HEK293 (cell line): ENCODE results near the gene PTRHD1.

Experiments
- CTCF ChIA-PET: fragments of 350-600 bp; formaldehyde crosslinking; extraction: SDS; loops from one replicate; lab custom pipeline; 2021; ENCODE audit warnings: antibody characterized with exemption; lab: Yijun Ruan, JAX
- POLR2A ChIA-PET: fragments of 300-600 bp; formaldehyde crosslinking; extraction: SDS; loops from one replicate; lab custom pipeline; 2020; ENCODE audit warnings: antibody characterized with exemption, inconsistent platforms; lab: Yijun Ruan, JAX
- H3K27ac ChIP-seq: fragments of 200-500 bp; sonication (Bioruptor generic); 2 replicates; pipeline ENCODE4 v1.5.1; 2014; ENCODE audit warnings: low read depth, low read length, control low read depth, inconsistent platforms; ENCODE audit errors: extremely low read depth
- H3K36me3 ChIP-seq, 2 experiments: fragments of 200-500 bp in 1 of 2; sonication (Bioruptor generic) in 1 of 2; 1 replicate in 1 of 2; 2 replicates in 1 of 2; pipeline ENCODE4 v1.5.1; 2014 to 2017; ENCODE audit warnings: inconsistent platforms in 2 of 2, low read length in 2 of 2; ENCODE audit not compliant: control insufficient read depth in 2 of 2, insufficient read depth in 1 of 2
- H3K4me1 ChIP-seq: fragments of 200-500 bp; sonication (Bioruptor generic); 2 replicates; pipeline ENCODE4 v1.5.1; 2014; ENCODE audit warnings: mild to moderate bottlenecking, low read length, inconsistent platforms; ENCODE audit not compliant: control insufficient read depth, insufficient read depth
- H3K4me3 ChIP-seq: 2 replicates; pipeline ENCODE4 v1.5.1; 2011; ENCODE audit warnings: low read depth, mild to moderate bottlenecking, control low read depth, low read length, moderate library complexity
- H3K9me3 ChIP-seq: fragments of 200-500 bp; sonication (Bioruptor generic); 2 replicates; pipeline ENCODE4 v1.5.1; 2014; ENCODE audit warnings: low read depth, low read length, inconsistent platforms; ENCODE audit not compliant: control insufficient read depth, insufficient read depth
- EGR2 ChIP-seq: fragments of 450-650 bp; formaldehyde crosslinking; IDR thresholded peaks from 2 replicates; pipeline ENCODE4 v1.5.1; 2016; ENCODE audit warnings: low read depth, missing biosample characterization, missing genetic modification characterization
- MEIS1 ChIP-seq: sonication (generic); formaldehyde crosslinking; IDR thresholded peaks from 2 replicates; pipeline ENCODE4 v1.8.1; 2022; ENCODE audit warnings: missing genetic modification reagents, mild to moderate bottlenecking, borderline replicate concordance
- OSR2 ChIP-seq: fragments of 450-650 bp; formaldehyde crosslinking; IDR thresholded peaks from 2 replicates; pipeline ENCODE4 v1.5.1; 2016; ENCODE audit warnings: missing biosample characterization, missing genetic modification characterization
- PBX3 ChIP-seq: sonication (generic); formaldehyde crosslinking; IDR thresholded peaks from 2 replicates; pipeline ENCODE4 v1.8.1; 2022; ENCODE audit warnings: mild to moderate bottlenecking, moderate library complexity, missing genetic modification reagents
- SP3 ChIP-seq: fragments of 450-650 bp; formaldehyde crosslinking; IDR thresholded peaks from 2 replicates; pipeline ENCODE4 v1.5.1; 2016; ENCODE audit warnings: missing biosample characterization, missing genetic modification characterization
- SP7 ChIP-seq: fragments of 450-650 bp; formaldehyde crosslinking; IDR thresholded peaks from 2 replicates; pipeline ENCODE4 v1.5.1; 2016; ENCODE audit warnings: missing biosample characterization, missing genetic modification characterization
- TSHZ1 ChIP-seq: fragments of 450-650 bp; formaldehyde crosslinking; IDR thresholded peaks from 2 replicates; pipeline ENCODE4 v1.5.1; 2016; ENCODE audit warnings: missing biosample characterization, missing genetic modification characterization, borderline replicate concordance
- ZBTB1 ChIP-seq: fragments of 450-650 bp; formaldehyde crosslinking; IDR thresholded peaks from 2 replicates; pipeline ENCODE4 v1.5.1; 2016; ENCODE audit warnings: missing biosample characterization, missing genetic modification characterization
- ZEB2 ChIP-seq: fragments of 450-650 bp; formaldehyde crosslinking; IDR thresholded peaks from 2 replicates; pipeline ENCODE4 v1.5.1; 2016; ENCODE audit warnings: missing biosample characterization, missing genetic modification characterization
- ZIC2 ChIP-seq: fragments of 450-650 bp; formaldehyde crosslinking; IDR thresholded peaks from 2 replicates; pipeline ENCODE4 v1.5.1; 2016; ENCODE audit warnings: missing biosample characterization, missing genetic modification characterization
- ZNF19 ChIP-seq: fragments of 450-650 bp; formaldehyde crosslinking; IDR thresholded peaks from 2 replicates; pipeline ENCODE4; 2016; ENCODE audit warnings: missing biosample characterization, missing genetic modification characterization, low read depth
- ZNF223 ChIP-seq: fragments of 450-650 bp; formaldehyde crosslinking; IDR thresholded peaks from 2 replicates; pipeline ENCODE4 v1.5.1; 2016; ENCODE audit warnings: missing biosample characterization, missing genetic modification characterization
- ZNF274 ChIP-seq, 2 experiments: fragments of 200-500 bp in 1 of 2; fragments of 450-650 bp in 1 of 2; sonication (Bioruptor generic) in 1 of 2; formaldehyde crosslinking in 1 of 2; IDR thresholded peaks; 2 replicates each; pipeline versions ENCODE4 v1.5.1 to v1.6.1; 2014 to 2016; ENCODE audit warnings: borderline replicate concordance in 1 of 2, inconsistent platforms in 1 of 2, low read length in 1 of 2, missing biosample characterization in 1 of 2, missing genetic modification characterization in 1 of 2
- ZNF335 ChIP-seq: fragments of 450-650 bp; formaldehyde crosslinking; conservative IDR thresholded peaks from 2 replicates; pipeline ENCODE4 v1.5.1; 2016; ENCODE audit warnings: missing biosample characterization, missing genetic modification characterization
- ZNF404 ChIP-seq: fragments of 450-650 bp; formaldehyde crosslinking; IDR thresholded peaks from 2 replicates; pipeline ENCODE4 v1.5.1; 2017; ENCODE audit warnings: missing biosample characterization, missing genetic modification characterization
- ZNF513 ChIP-seq: fragments of 450-650 bp; IDR thresholded peaks from 2 replicates; pipeline ENCODE4 v1.5.1; 2018; ENCODE audit warnings: missing biosample characterization, missing genetic modification characterization
- ZNF514 ChIP-seq: fragments of 450-650 bp; formaldehyde crosslinking; IDR thresholded peaks from 2 replicates; pipeline ENCODE4 v1.5.1; 2016; ENCODE audit warnings: missing biosample characterization, missing genetic modification characterization
- ZNF629 ChIP-seq: fragments of 450-650 bp; formaldehyde crosslinking; IDR thresholded peaks from 2 replicates; pipeline ENCODE4 v1.5.1; 2017; ENCODE audit warnings: missing biosample characterization, missing genetic modification characterization
- ZNF660 ChIP-seq: fragments of 450-650 bp; IDR thresholded peaks from 2 replicates; pipeline ENCODE4 v1.5.1; 2018; ENCODE audit warnings: missing biosample characterization, mild to moderate bottlenecking, missing genetic modification characterization
- ZNF707 ChIP-seq: fragments of 450-650 bp; formaldehyde crosslinking; IDR thresholded peaks from 2 replicates; pipeline ENCODE4 v1.5.1; 2016; ENCODE audit warnings: missing biosample characterization, missing genetic modification characterization
- ZNF768 ChIP-seq: fragments of 450-650 bp; formaldehyde crosslinking; IDR thresholded peaks from 2 replicates; pipeline ENCODE4 v1.5.1; 2018; ENCODE audit warnings: missing biosample characterization, mild to moderate bottlenecking, missing genetic modification characterization
- ZNF830 ChIP-seq: fragments of 450-650 bp; IDR thresholded peaks from 2 replicates; pipeline ENCODE4 v1.5.0; 2018; ENCODE audit warnings: missing biosample characterization, missing genetic modification characterization, low read depth, mild to moderate bottlenecking, moderate library complexity
- ZNF837 ChIP-seq: fragments of 450-650 bp; formaldehyde crosslinking; IDR thresholded peaks from 2 replicates; pipeline ENCODE4 v1.5.1; 2016; ENCODE audit warnings: missing biosample characterization, missing genetic modification characterization
- ZXDB ChIP-seq: fragments of 450-650 bp; formaldehyde crosslinking; IDR thresholded peaks from 2 replicates; pipeline ENCODE4 v1.5.1; 2016; ENCODE audit warnings: missing biosample characterization, missing genetic modification characterization

Gene PTRHD1

GRCh38 chr2:24816884-24817283 lies 23.7 kb upstream of the PTRHD1 start:
- ChIA-PET POLR2A (no interaction called here), CTCF (interaction anchor here (1.1 kb wide), 1 partner anchor 203 kb away, joined by 4 read pairs; no protein-coding TSS in a partner anchor)
- Histone ChIP-seq H3K36me3 (peaks cover 29 to 83% of the 10 kb centered on the region in 2 experiments), H3K4me3 (no peak overlapping the region), H3K9me3 (no peaks in the 10 kb centered on the region), H3K4me1 (no peaks in the 10 kb centered on the region), H3K27ac (no peak overlapping the region)
- TF ChIP-seq ZNF660 (tag by site-specific recombination), result no peak
- no peak for TF ChIP-seq ZNF513 (tag by site-specific recombination)
- TF ChIP-seq ZNF768 (tag by site-specific recombination), result no peak
- no peak for TF ChIP-seq MEIS1 (CRISPR knock-in tag)
- TF ChIP-seq ZXDB (tag by site-specific recombination), result no peak
- TF ChIP-seq ZNF629 (tag by site-specific recombination), result no peak
- no peak for TF ChIP-seq ZNF707
- no peak for TF ChIP-seq TSHZ1 (tag by site-specific recombination)
- no peak for TF ChIP-seq SP3 (tag by site-specific recombination)
- no peak for TF ChIP-seq ZNF837
- no peak for TF ChIP-seq SP7 (tag by site-specific recombination)
- no peak for TF ChIP-seq PBX3 (CRISPR knock-in tag)
- no peak for TF ChIP-seq OSR2 (tag by site-specific recombination)

- H3K27ac ChIP-seq, result no peak overlapping the region
- no peak for TF ChIP-seq ZBTB1
- TF ChIP-seq ZNF223, result no peak
- TF ChIP-seq ZNF830 (tag by site-specific recombination), result no peak
- no peak for TF ChIP-seq ZIC2 (tag by site-specific recombination)
- TF ChIP-seq, all 188 proteins: peak for 0
- ChIA-PET CTCF (interaction anchor here (1.1 kb wide), 1 partner anchor 203 kb away, joined by 4 read pairs; no protein-coding TSS in a partner anchor), POLR2A (no interaction called here)
- Histone ChIP-seq H3K9me3 (no peaks in the 10 kb centered on the region), H3K36me3 (peaks cover 33 to 79% of the 10 kb centered on the region in 2 experiments), H3K4me3 (no peak overlapping the region), H3K4me1 (no peaks in the 10 kb centered on the region)
Measured at GRCh38 chr2:24816404-24816803, 23.2 kb upstream of the PTRHD1 start.

- ChIA-PET POLR2A (interaction anchor here (0.6 kb wide), 1 partner anchor 59 kb away, joined by 3 read pairs; no protein-coding TSS in a partner anchor), CTCF (interaction anchor here (0.6 kb wide), 1 partner anchor 10 kb away, joined by 3 read pairs; no protein-coding TSS in a partner anchor)
- Histone ChIP-seq H3K4me3 (no peak overlapping the region), H3K4me1 (no peaks in the 10 kb centered on the region), H3K9me3 (no peaks in the 10 kb centered on the region), H3K27ac (no peak overlapping the region), H3K36me3 (peaks cover 32 to 66% of the 10 kb centered on the region in 2 experiments)
- TF ChIP-seq ZNF19 (tag by site-specific recombination), result no peak
- TF ChIP-seq ZNF274 (IDR thresholded peaks at IDR 0.05; ENCODE audit: low read length), result no peak
- no peak for TF ChIP-seq ZNF274 (tag by site-specific recombination; IDR thresholded peaks at IDR 0.05; ENCODE audit: borderline replicate concordance)
- no peak for TF ChIP-seq ZNF404
- no peak for TF ChIP-seq ZNF514 (tag by site-specific recombination)
- no peak for TF ChIP-seq ZNF335
- TF ChIP-seq EGR2 (tag by site-specific recombination), result no peak
- TF ChIP-seq ZEB2 (tag by site-specific recombination), result no peak
Measured at GRCh38 chr2:24815171-24815570, 22.0 kb upstream of the PTRHD1 start.
